Transverse colon (tissue), 4 donors: Measurements from ENCODE around the gene ATF6B. TPM values are rescaled to one million over a fixed set of nuclear protein-coding genes. Genes with fewer than 3 reads are reported as not detected.

ENCODE experiments used
- DNase-seq: peaks from one replicate; pipeline ENCODE4 v3.0.0-alpha.2; 2019
- H3K27ac ChIP-seq, 4 donors: fragments of 200-600 bp; sonication (generic); 2 replicates each; pipeline ENCODE4 v1.5.1; 2016 to 2018; ENCODE audit warnings: inconsistent platforms in 4 of 4
- H3K27me3 ChIP-seq: fragments of 200-600 bp; sonication (generic); 2 replicates; pipeline ENCODE4 v1.5.1; 2017; ENCODE audit warnings: inconsistent platforms
- H3K36me3 ChIP-seq, 4 donors: fragments of 200-600 bp; sonication (generic); 2 replicates each; pipeline ENCODE4 v1.5.1; 2017 to 2019; ENCODE audit warnings: inconsistent platforms in 4 of 4
- H3K4me1 ChIP-seq, 4 donors: fragments of 200-600 bp; sonication (generic); 2 replicates each; pipeline ENCODE4 v1.5.1; 2017 to 2020; ENCODE audit warnings: inconsistent platforms in 4 of 4
- H3K4me3 ChIP-seq, 4 donors: fragments of 200-600 bp; sonication (generic); 1 replicate in 1 of 4; 2 replicates in 3 of 4; pipeline versions ENCODE4 v1.5.1 to v1.6.1; 2017 to 2019; ENCODE audit warnings: inconsistent platforms in 4 of 4
- H3K9me3 ChIP-seq, 2 donors: fragments of 200-600 bp; sonication (generic); 2 replicates each; pipeline ENCODE4 v1.5.1; 2017 to 2019; ENCODE audit warnings: inconsistent platforms in 2 of 2
- CTCF ChIP-seq, 5 experiments: fragments of 200-600 bp in 3 of 5; fragments of 450-650 bp in 2 of 5; sonication (generic) in 3 of 5; IDR thresholded peaks; 1 replicate in 2 of 5; 2 replicates in 3 of 5; pipeline ENCODE4 v1.5.1; 2016 to 2017; ENCODE audit warnings: antibody characterized with exemption in 5 of 5, inconsistent platforms in 3 of 5, mild to moderate bottlenecking in 2 of 5, moderate library complexity in 1 of 5
- EP300 ChIP-seq: sonication (generic); formaldehyde crosslinking; IDR thresholded peaks from one replicate; pipeline ENCODE4 v1.6.1; 2017; ENCODE audit warnings: antibody characterized with exemption, low read depth
- POLR2A ChIP-seq: fragments of 450-650 bp; IDR thresholded peaks from one replicate; pipeline ENCODE4 v1.6.1; 2016; ENCODE audit warnings: antibody characterized with exemption, mild to moderate bottlenecking, moderate library complexity
- POLR2AphosphoS5 ChIP-seq, 3 donors: sonication (generic); formaldehyde crosslinking; IDR thresholded peaks; one replicate each; pipeline ENCODE4 v1.6.1; 2016; ENCODE audit warnings: antibody characterized with exemption in 3 of 3
- WGBS, 2 donors: methylation state at CpG; one replicate each; pipeline ENCODE4 v1.1.5; 2018; ENCODE audit warnings: low coverage in 1 of 2; 5-methylcytosine and 5-hydroxymethylcytosine counted together
- in situ Hi-C, 4 donors: fragments of 200-750 bp; cut with MboI; loops; one replicate each; pipeline versions ENCODE4 v1.15.0 to v1.15.1; 2017; ENCODE audit warnings: low sequenced_read_pairs in 3 of 4, low pct_ligation_motif_present in 1 of 4, low pct_unique_long_range_greater_than_20kb in 1 of 4
- intact Hi-C: fragments of 100-400 bp; cut with DNase I; formaldehyde crosslinking; loops from one replicate; pipeline ENCODE4 v1.15.1; 2023; ENCODE audit warnings: low total_unique reads
- total RNA-seq, 4 donors: library from RNA; depleted of rRNA; stranded (reverse); fragments of >200 nt; gene quantifications; one replicate each; pipeline ENCODE4 v1.1.0, GENCODE V29; 2016

ATF6B gene
- total RNA-seq, 4 donors from 2014 or later, result 59.0 to 139 (median 98.5) TPM

- H3K27me3 ChIP-seq, result no peaks in the 10 kb centered on the region
- H3K4me3 ChIP-seq, result peak overlapping the region in 1 of 4 donors; percentile 25
- H3K9me3 ChIP-seq, result no peaks in the 10 kb centered on the region
- TF ChIP-seq POLR2A (no peak), EP300 (no peak), POLR2AphosphoS5 (IDR thresholded peaks at IDR 0.05) (peak in 2 of 3 donors; percentile 42 to 50), CTCF (IDR thresholded peaks at IDR 0.05) (peak; percentile 87 to 93 (median 89))
- H3K4me1 ChIP-seq, result peaks cover 7 to 26% (median 12%) of the 10 kb centered on the region in 4 donors
- H3K36me3 ChIP-seq, result peaks cover 0 to 56% (median 17%) of the 10 kb centered on the region in 4 donors
- DNase-seq, result peak; percentile 90
- intact Hi-C loops, result loop anchor here (2.0 kb wide), 1 partner anchor 36 kb away; the partner anchor contains the start of gene PPT2
- in situ Hi-C loops, result no loop called here
- peak overlapping the region; percentile 75 to 84 (median 78) for H3K27ac ChIP-seq
- 15 to 22% methylated on average over 5 to 17 of the region's 17 CpGs for WGBS, 2 donors
These were observed 9.0 kb downstream of the ATF6B start for GRCh38 chr6:32118782-32119628.

GRCh38 chr6:32117461-32117860, 10.6 kb downstream of the ATF6B start:
- in situ Hi-C loops (no loop called here), intact Hi-C loops (no loop called here)
- Histone ChIP-seq H3K4me3 (no peak overlapping the region), H3K27me3 (no peaks in the 10 kb centered on the region), H3K4me1 (peaks cover 12 to 40% (median 19%) of the 10 kb centered on the region in 4 donors), H3K9me3 (no peaks in the 10 kb centered on the region), H3K36me3 (peaks cover 0 to 50% (median 17%) of the 10 kb centered on the region in 4 donors), H3K27ac (no peak overlapping the region)
- no peak for TF ChIP-seq CTCF (IDR thresholded peaks at IDR 0.05)
- no peak for TF ChIP-seq POLR2AphosphoS5 (IDR thresholded peaks at IDR 0.05)
- no peak for TF ChIP-seq POLR2A
- TF ChIP-seq EP300, result no peak
- 92% methylated on average over 9 of the region's 9 CpGs; no CpG with 5 or more reads in 1 of the 2 donors for WGBS, 2 donors
- no peak for DNase-seq

- in situ Hi-C loops, result no loop called here
- TF ChIP-seq CTCF (IDR thresholded peaks at IDR 0.05), result peak in 3 of 5 experiments; percentile 13 to 23 (median 18)
- TF ChIP-seq EP300, result no peak
- no peak for DNase-seq
- intact Hi-C loops, result no loop called here
- 87% methylated on average over 7 of the region's 7 CpGs; no CpG with 5 or more reads in 1 of the 2 donors for WGBS, 2 donors
- Histone ChIP-seq H3K27ac (no peak overlapping the region), H3K27me3 (no peaks in the 10 kb centered on the region), H3K4me3 (no peak overlapping the region), H3K4me1 (peaks cover 12 to 47% (median 22%) of the 10 kb centered on the region in 4 donors), H3K36me3 (peaks cover 0 to 46% (median 15%) of the 10 kb centered on the region in 4 donors), H3K9me3 (no peaks in the 10 kb centered on the region)
These were observed 11.4 kb downstream of the ATF6B start for GRCh38 chr6:32116674-32117073.

GRCh38 chr6:32115623-32116022, 12.4 kb downstream of the ATF6B start:
- H3K9me3 ChIP-seq, result no peaks in the 10 kb centered on the region
- no peak overlapping the region for H3K4me3 ChIP-seq
- H3K36me3 ChIP-seq, result peaks cover 0 to 35% (median 11%) of the 10 kb centered on the region in 4 donors
- no peak for DNase-seq
- TF ChIP-seq EP300, result no peak
- TF ChIP-seq POLR2A, result no peak
- no peak for TF ChIP-seq CTCF (IDR thresholded peaks at IDR 0.05)
- no peak for TF ChIP-seq POLR2AphosphoS5 (IDR thresholded peaks at IDR 0.05)
- peak overlapping the region in 1 of 4 donors; percentile 65 for H3K27ac ChIP-seq
- 89% methylated on average over 6 of the region's 6 CpGs; no CpG with 5 or more reads in 1 of the 2 donors for WGBS, 2 donors
- in situ Hi-C loops, result no loop called here
- H3K4me1 ChIP-seq, result peaks cover 12 to 52% (median 22%) of the 10 kb centered on the region in 4 donors
- no peaks in the 10 kb centered on the region for H3K27me3 ChIP-seq
- intact Hi-C loops, result no loop called here
